ENCODE measurements around the gene PROM1.

The PROM1 gene

DNA sequence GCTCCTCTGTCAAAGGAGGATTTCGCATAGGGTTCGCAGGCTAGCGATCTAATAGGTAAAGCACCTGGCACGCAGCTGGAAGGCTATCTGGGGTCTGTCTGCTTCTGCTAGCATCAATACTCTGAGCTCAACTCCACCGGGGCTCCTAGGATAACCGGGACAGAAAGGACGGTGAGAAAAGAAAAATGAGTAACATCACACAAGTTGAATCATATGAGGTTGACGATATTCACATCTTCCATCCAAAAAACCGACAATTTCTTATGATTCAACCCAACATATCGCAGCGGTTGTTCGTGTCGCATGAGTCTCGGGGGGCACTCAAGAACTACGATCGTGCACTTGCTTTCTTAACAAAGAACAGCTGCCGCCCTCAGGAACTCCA is 1.8 kb downstream of the PROM1 start:
- Histone ChIP-seq H3K4me3 (replicated peaks; ENCODE audit: low read depth, low read length) (no peak overlapping the region), H3K27me3 (replicated peaks; ENCODE audit: control insufficient read depth, insufficient read depth, low read length) (peaks cover 1% of the 10 kb centered on the region), H3K36me3 (ENCODE audit: control insufficient read depth, insufficient read depth, low read length) (no peaks in the 10 kb centered on the region)
- TF ChIP-seq CTCF (IDR thresholded peaks at IDR 0.05; ENCODE audit: insufficient read depth, low read length, poor library complexity, severe bottlenecking), result no peak
- DNase-seq (ENCODE audit: extremely low read depth, insufficient read length), result no peak

- Histone ChIP-seq H3K27me3 (replicated peaks; ENCODE audit: control insufficient read depth, insufficient read depth, low read length) (peaks cover 1% of the 10 kb centered on the region), H3K4me3 (replicated peaks; ENCODE audit: low read depth, low read length) (no peak overlapping the region), H3K36me3 (ENCODE audit: control insufficient read depth, insufficient read depth, low read length) (no peaks in the 10 kb centered on the region)
- no peak for DNase-seq (ENCODE audit: extremely low read depth, insufficient read length)
- TF ChIP-seq CTCF (IDR thresholded peaks at IDR 0.05; ENCODE audit: insufficient read depth, low read length, poor library complexity, severe bottlenecking), result no peak
Measured at GRCh38 chr4:16079046-16079445, 4.8 kb downstream of the PROM1 start.

GRCh38 chr4:16078195-16078760 is 5.5 kb downstream of the PROM1 start:
- TF ChIP-seq CTCF (IDR thresholded peaks at IDR 0.05; ENCODE audit: insufficient read depth, low read length, poor library complexity, severe bottlenecking), result no peak
- no peaks in the 10 kb centered on the region; the same call in 1 of the 2 replicates for H3K27me3 ChIP-seq (replicated peaks; ENCODE audit: control insufficient read depth, insufficient read depth, low read length)
- no peak for DNase-seq (ENCODE audit: extremely low read depth, insufficient read length)

DNA sequence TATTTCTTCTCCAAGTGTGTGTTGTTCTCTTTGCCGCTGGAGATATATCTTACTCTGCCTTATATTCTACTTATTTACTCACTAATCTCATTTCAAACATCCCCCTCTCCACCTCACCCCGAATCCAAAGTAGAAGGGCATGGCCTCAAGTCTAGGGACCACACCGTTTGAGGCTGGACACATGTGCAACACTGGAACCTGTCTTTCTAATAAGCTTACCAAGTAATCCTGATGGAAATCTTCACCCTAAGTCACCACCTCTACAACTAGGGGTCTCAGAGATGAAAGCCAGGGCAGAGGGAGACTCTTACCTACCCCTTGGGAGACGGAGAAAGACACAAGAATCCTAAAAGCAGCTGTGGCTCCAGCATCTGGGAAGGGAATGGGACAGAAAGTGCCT is 6.0 kb downstream of the PROM1 start:
- no peak for DNase-seq (ENCODE audit: extremely low read depth, insufficient read length)
- no peaks in the 10 kb centered on the region; the same call in 1 of the 2 replicates for H3K27me3 ChIP-seq (replicated peaks; ENCODE audit: control insufficient read depth, insufficient read depth, low read length)
- no peaks in the 10 kb centered on the region for H3K36me3 ChIP-seq (ENCODE audit: control insufficient read depth, insufficient read depth, low read length)
- no peak overlapping the region for H3K4me3 ChIP-seq (replicated peaks; ENCODE audit: low read depth, low read length)
- TF ChIP-seq CTCF (IDR thresholded peaks at IDR 0.05; ENCODE audit: insufficient read depth, low read length, poor library complexity, severe bottlenecking), result no peak

More at GRCh38 chr4:16078195-16078760, 5.5 kb downstream of the PROM1 start:
- Histone ChIP-seq H3K36me3 (ENCODE audit: control insufficient read depth, insufficient read depth, low read length) (no peaks in the 10 kb centered on the region), H3K4me3 (replicated peaks; ENCODE audit: low read depth, low read length) (no peak overlapping the region)

DNA sequence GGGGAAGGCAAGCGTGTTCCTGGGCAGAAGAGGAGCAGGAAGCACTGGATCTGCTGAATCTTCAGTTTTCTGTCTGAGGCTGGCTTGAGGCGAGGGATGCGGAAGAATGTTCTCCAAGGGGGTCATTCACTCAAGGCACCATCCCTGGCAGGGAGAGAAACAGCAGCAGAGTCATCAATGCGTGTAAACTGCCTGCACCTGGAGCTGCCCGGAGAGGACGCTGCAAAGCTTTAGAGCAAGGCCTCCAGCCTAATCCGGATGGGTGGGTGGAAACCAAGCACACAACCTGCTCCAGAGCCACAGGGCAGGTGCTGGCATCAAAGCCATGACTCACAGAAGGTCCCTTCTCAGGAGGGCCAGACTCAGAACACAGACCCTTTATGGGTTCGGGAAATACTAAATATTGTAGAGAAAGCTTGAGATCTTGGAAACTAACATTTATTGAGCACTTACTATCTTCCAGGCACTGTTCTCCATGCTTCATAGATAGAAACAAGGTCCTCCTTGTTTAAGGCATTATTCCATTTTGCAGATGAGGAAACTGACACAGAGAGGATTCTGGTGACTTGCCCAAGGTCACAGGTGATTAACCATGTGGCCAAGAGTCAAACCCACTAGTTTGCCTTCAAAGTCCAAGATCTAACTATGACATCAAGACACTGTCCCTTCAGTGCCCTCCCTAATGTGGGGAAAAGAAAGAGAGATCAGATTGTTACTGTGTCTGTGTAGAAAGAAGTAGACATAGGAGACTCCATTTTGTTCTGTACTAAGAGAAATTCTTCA is 7.7 kb downstream of the PROM1 start:
- Histone ChIP-seq H3K27me3 (replicated peaks; ENCODE audit: control insufficient read depth, insufficient read depth, low read length) (no peaks in the 10 kb centered on the region), H3K36me3 (ENCODE audit: control insufficient read depth, insufficient read depth, low read length) (no peaks in the 10 kb centered on the region), H3K4me3 (replicated peaks; ENCODE audit: low read depth, low read length) (no peak overlapping the region)
- no peak for DNase-seq (ENCODE audit: extremely low read depth, insufficient read length)
- no peak for TF ChIP-seq CTCF (IDR thresholded peaks at IDR 0.05; ENCODE audit: insufficient read depth, low read length, poor library complexity, severe bottlenecking)

Measured in GM06990 (cell line).